Tibial nerve (tissue), 4 donors: Measurements from ENCODE around the gene SLC7A1. TPM values are rescaled to one million over a fixed set of nuclear protein-coding genes. Genes with fewer than 3 reads are reported as not detected.

ENCODE experiments used
- DNase-seq, 2 donors: peaks; one replicate each; pipeline ENCODE4 v3.0.0-alpha.2; 2019; ENCODE audit warnings: low spot score in 2 of 2
- H3K27ac ChIP-seq, 4 donors: fragments of 200-600 bp; sonication (generic) in 3 of 4; one replicate each; pipeline ENCODE4 v1.5.1; 2017 to 2019; ENCODE audit warnings: mild to moderate bottlenecking in 1 of 4
- H3K27me3 ChIP-seq, 2 donors: fragments of 200-600 bp; sonication (generic) in 1 of 2; one replicate each; pipeline versions ENCODE4 v1.5.1 to v1.6.0; 2017 to 2019
- H3K36me3 ChIP-seq, 3 donors: fragments of 200-600 bp; sonication (generic); one replicate each; pipeline ENCODE4 v1.5.1; 2018 to 2019
- H3K4me1 ChIP-seq, 4 donors: fragments of 200-600 bp; sonication (generic) in 3 of 4; one replicate each; pipeline ENCODE4 v1.5.1; 2017 to 2019
- H3K4me3 ChIP-seq, 4 donors: fragments of 200-600 bp; sonication (generic) in 3 of 4; one replicate each; pipeline ENCODE4 v1.5.1; 2017 to 2019; ENCODE audit warnings: mild to moderate bottlenecking in 1 of 4, moderate library complexity in 1 of 4
- H3K9me3 ChIP-seq, 4 donors: fragments of 200-600 bp; sonication (generic) in 3 of 4; one replicate each; pipeline ENCODE4 v1.5.1; 2017 to 2019
- EP300 ChIP-seq, 2 donors: sonication (generic); formaldehyde crosslinking; IDR thresholded peaks; one replicate each; pipeline ENCODE4 v1.6.1; 2017; ENCODE audit warnings: antibody characterized with exemption in 2 of 2, mild to moderate bottlenecking in 1 of 2
- POLR2A ChIP-seq, 2 donors: fragments of 450-650 bp; IDR thresholded peaks; one replicate each; pipeline ENCODE4 v1.6.1; 2017; ENCODE audit warnings: antibody characterized with exemption in 2 of 2, mild to moderate bottlenecking in 2 of 2, moderate library complexity in 2 of 2
- WGBS, 2 donors: methylation state at CpG; one replicate each; pipeline ENCODE4 v1.1.5; 2018; 5-methylcytosine and 5-hydroxymethylcytosine counted together
- total RNA-seq, 4 donors: library from RNA; depleted of rRNA; stranded (reverse); fragments of >200 nt; gene quantifications; one replicate each; pipeline ENCODE4 v1.1.0, GENCODE V29; 2016
- TF ChIP-seq, protein P1 (sequence below), 5 experiments: fragments of 200-600 bp in 3 of 5; fragments of 450-650 bp in 2 of 5; sonication (generic) in 3 of 5; IDR thresholded peaks; one replicate each; pipeline ENCODE4 v1.5.1; 2016 to 2019; ENCODE audit warnings: antibody characterized with exemption in 5 of 5, mild to moderate bottlenecking in 3 of 5, moderate library complexity in 2 of 5

SLC7A1 gene
- total RNA-seq, 4 donors from 2014 or later, result 9.2 to 46.5 (median 24.7) TPM

GRCh38 chr13:29578300-29579085, 17.0 kb downstream of the SLC7A1 start:
- Histone ChIP-seq H3K4me1 (peaks cover 0 to 41% (median 11%) of the 10 kb centered on the region in 4 donors), H3K27me3 (no peaks in the 10 kb centered on the region), H3K9me3 (no peaks in the 10 kb centered on the region), H3K27ac (peak overlapping the region in 2 of 4 donors; percentile 40 to 50), H3K4me3 (no peak overlapping the region), H3K36me3 (no peaks in the 10 kb centered on the region)
- WGBS, 2 donors, result 56 to 59% methylated on average over 18 of the region's 18 CpGs
- TF ChIP-seq, protein P1, sequence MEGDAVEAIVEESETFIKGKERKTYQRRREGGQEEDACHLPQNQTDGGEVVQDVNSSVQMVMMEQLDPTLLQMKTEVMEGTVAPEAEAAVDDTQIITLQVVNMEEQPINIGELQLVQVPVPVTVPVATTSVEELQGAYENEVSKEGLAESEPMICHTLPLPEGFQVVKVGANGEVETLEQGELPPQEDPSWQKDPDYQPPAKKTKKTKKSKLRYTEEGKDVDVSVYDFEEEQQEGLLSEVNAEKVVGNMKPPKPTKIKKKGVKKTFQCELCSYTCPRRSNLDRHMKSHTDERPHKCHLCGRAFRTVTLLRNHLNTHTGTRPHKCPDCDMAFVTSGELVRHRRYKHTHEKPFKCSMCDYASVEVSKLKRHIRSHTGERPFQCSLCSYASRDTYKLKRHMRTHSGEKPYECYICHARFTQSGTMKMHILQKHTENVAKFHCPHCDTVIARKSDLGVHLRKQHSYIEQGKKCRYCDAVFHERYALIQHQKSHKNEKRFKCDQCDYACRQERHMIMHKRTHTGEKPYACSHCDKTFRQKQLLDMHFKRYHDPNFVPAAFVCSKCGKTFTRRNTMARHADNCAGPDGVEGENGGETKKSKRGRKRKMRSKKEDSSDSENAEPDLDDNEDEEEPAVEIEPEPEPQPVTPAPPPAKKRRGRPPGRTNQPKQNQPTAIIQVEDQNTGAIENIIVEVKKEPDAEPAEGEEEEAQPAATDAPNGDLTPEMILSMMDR (IDR thresholded peaks at IDR 0.05), result no peak
- TF ChIP-seq EP300 (IDR thresholded peaks at IDR 0.05) (no peak), POLR2A (IDR thresholded peaks at IDR 0.05) (no peak)
- no peak for DNase-seq

DNA sequence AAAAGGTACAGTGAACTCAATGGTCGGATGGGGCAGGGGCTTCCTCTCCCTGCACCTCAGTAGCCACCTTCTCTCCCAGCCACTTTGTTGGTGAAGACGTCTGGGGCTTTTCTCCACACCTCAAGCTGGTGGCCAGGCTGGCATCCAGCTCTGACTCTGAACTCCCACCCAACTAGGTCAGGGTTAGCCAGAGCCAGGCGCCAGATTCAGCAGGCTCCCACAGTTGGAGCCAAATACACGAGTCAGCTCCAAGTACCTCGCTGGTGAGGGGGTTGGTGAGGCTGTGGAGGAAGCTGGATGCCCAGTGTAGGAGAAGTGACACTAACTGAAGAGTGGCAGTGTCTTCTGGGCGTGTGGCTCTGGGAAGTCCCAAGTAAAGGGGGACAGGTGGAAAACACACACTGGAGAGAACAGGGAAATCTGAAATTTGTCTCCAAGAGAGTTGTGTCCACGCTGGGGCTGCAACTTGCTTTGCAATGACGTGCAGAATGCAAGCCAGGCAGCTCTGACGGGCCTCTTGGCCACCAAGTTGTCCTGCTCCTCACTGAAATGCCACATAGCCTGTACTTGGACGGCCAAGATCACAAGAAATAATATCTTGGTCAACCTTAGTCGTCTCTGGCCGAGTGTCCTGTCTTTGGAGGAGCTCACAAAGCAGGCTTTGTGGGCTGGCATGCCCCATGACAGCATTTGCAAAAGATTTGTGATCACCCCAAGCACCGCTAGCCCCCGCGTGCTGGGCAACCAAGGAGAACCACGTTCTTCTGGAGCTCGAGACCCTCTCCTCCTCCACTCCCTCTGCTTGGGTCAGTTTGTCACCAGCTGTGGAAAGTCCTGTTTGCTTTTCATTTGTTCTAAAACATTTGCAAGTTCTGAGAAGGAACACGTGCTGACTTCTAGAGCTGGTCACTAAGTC, 18.1 kb downstream of the SLC7A1 start:
- no peak overlapping the region for H3K4me3 ChIP-seq
- no peak for DNase-seq
- H3K27me3 ChIP-seq, result no peaks in the 10 kb centered on the region
- H3K4me1 ChIP-seq, result peaks cover 0 to 45% (median 11%) of the 10 kb centered on the region in 4 donors
- H3K36me3 ChIP-seq, result no peaks in the 10 kb centered on the region
- TF ChIP-seq EP300 (IDR thresholded peaks at IDR 0.05) (no peak), POLR2A (IDR thresholded peaks at IDR 0.05) (no peak)
- TF ChIP-seq, protein P1 (IDR thresholded peaks at IDR 0.05), result no peak
- no peak overlapping the region for H3K27ac ChIP-seq
- WGBS, 2 donors, result 75 to 80% methylated on average over 17 to 18 of the region's 18 CpGs
- no peaks in the 10 kb centered on the region for H3K9me3 ChIP-seq

GRCh38 chr13:29576581-29576980, 18.9 kb downstream of the SLC7A1 start:
- peaks cover 0 to 37% (median 8%) of the 10 kb centered on the region in 4 donors for H3K4me1 ChIP-seq
- H3K36me3 ChIP-seq, result no peaks in the 10 kb centered on the region
- 96 to 98% methylated on average over 7 of the region's 7 CpGs for WGBS, 2 donors
- TF ChIP-seq EP300 (IDR thresholded peaks at IDR 0.05), result no peak
- TF ChIP-seq, protein P1 (IDR thresholded peaks at IDR 0.05), result no peak
- TF ChIP-seq POLR2A (IDR thresholded peaks at IDR 0.05), result no peak
- no peaks in the 10 kb centered on the region for H3K27me3 ChIP-seq
- no peak overlapping the region for H3K4me3 ChIP-seq
- H3K27ac ChIP-seq, result no peak overlapping the region
- DNase-seq, result no peak
- no peaks in the 10 kb centered on the region for H3K9me3 ChIP-seq

- Histone ChIP-seq H3K4me1 (peaks cover 0 to 30% (median 6%) of the 10 kb centered on the region in 4 donors), H3K36me3 (no peaks in the 10 kb centered on the region), H3K27me3 (no peaks in the 10 kb centered on the region), H3K9me3 (no peaks in the 10 kb centered on the region), H3K4me3 (no peak overlapping the region), H3K27ac (no peak overlapping the region)
- TF ChIP-seq, protein P1 (IDR thresholded peaks at IDR 0.05), result no peak
- TF ChIP-seq EP300 (IDR thresholded peaks at IDR 0.05) (no peak), POLR2A (IDR thresholded peaks at IDR 0.05) (no peak)
- DNase-seq, result no peak
- 83 to 84% methylated on average over 3 of the region's 3 CpGs for WGBS, 2 donors
Measured at GRCh38 chr13:29575098-29575497, 20.4 kb downstream of the SLC7A1 start.
